HCT116 (cell line): ENCODE results near the gene CSTF2. TPM values are rescaled to one million over a fixed set of nuclear protein-coding genes. Genes with fewer than 3 reads are reported as not detected.
"Not testable (repeated sequence)": the region's sequence is repeated elsewhere in the genome, so short reads cannot be mapped to it uniquely, and the experiment has no call there.

Experiments
- ATAC-seq: fragments of 200-7000 bp; cut with Tn5 transposase; 2 replicates; pipeline ENCODE4 v1.9.1; 2020; ENCODE audit warnings: mild to moderate bottlenecking, moderate library complexity
- BruUV-seq: library from RNA; stranded (reverse); fragments of 400-500 nt; replicated peaks from 2 replicates; lab custom pipeline; 2021; lab: Mats Ljungman, UMichigan
- CTCF ChIA-PET: fragments of 300-600 bp; sonication (Branson Sonifier 250); formaldehyde crosslinking; loops from one replicate; lab custom pipeline; 2021; ENCODE audit warnings: antibody characterized with exemption; lab: Charles Lee
- POLR2A ChIA-PET: fragments of 300-600, 350-600 bp; sonication (Branson Sonifier 250); formaldehyde crosslinking; loops from one replicate; lab custom pipeline; 2021; ENCODE audit warnings: antibody characterized with exemption; lab: Charles Lee
- RAD21 ChIA-PET, 2 experiments: fragments of 300-600 bp; sonication (Branson Sonifier 250); formaldehyde crosslinking; loops; one replicate each; lab custom pipeline; 2023; ENCODE audit warnings: low total read pairs in 2 of 2; ENCODE audit not compliant: uncharacterized antibody in 2 of 2, unreplicated experiment in 2 of 2, low non-redundant PET in 1 of 2; lab: Charles Lee
- DNase-seq: peaks from one replicate; pipeline ENCODE4 v3.0.0-alpha.2; 2010; ENCODE audit warnings: low read depth, low spot score
- H2AFZ ChIP-seq: fragments of 200-600 bp; shearing (Covaris generic), sonication (generic); 2 replicates; pipeline ENCODE4 v1.6.1; 2017; ENCODE audit warnings: low read depth, mixed run types, mixed read lengths, antibody characterized with exemption, low read length; ENCODE audit not compliant: poor library complexity, severe bottlenecking
- H3K27ac ChIP-seq: 2 replicates; pipeline ENCODE4 v1.5.1; 2012; ENCODE audit warnings: low read depth, low read length
- H3K27me3 ChIP-seq: fragments of 200-600 bp; sonication (generic); 2 replicates; pipeline ENCODE4 v1.6.1; 2016; ENCODE audit warnings: mixed run types, low read length, mixed read lengths; ENCODE audit not compliant: insufficient read depth
- H3K36me3 ChIP-seq, 2 experiments: fragments of 200-500 bp in 1 of 2; fragments of 200-600 bp in 1 of 2; sonication (Bioruptor generic) in 1 of 2; sonication (generic) in 1 of 2; 2 replicates each; pipeline versions ENCODE4 v1.5.1 to v1.6.1; 2014 to 2016; ENCODE audit warnings: low read length in 2 of 2, inconsistent platforms in 1 of 2, mixed read lengths in 1 of 2, mixed run types in 1 of 2; ENCODE audit not compliant: insufficient read depth in 2 of 2, control insufficient read depth in 1 of 2
- H3K4me1 ChIP-seq, 2 experiments: fragments of 200-600 bp in 1 of 2; sonication (generic) in 1 of 2; 2 replicates each; pipeline versions ENCODE4 v1.5.1 to v1.6.1; 2012 to 2017; ENCODE audit warnings: low read length in 2 of 2, inconsistent platforms in 1 of 2, mild to moderate bottlenecking in 1 of 2, mixed read lengths in 1 of 2, mixed run types in 1 of 2, moderate library complexity in 1 of 2; ENCODE audit not compliant: insufficient read depth in 2 of 2, control insufficient read depth in 1 of 2
- H3K4me2 ChIP-seq: fragments of 200-600 bp; sonication (generic); 2 replicates; pipeline ENCODE4 v1.6.1; 2017; ENCODE audit warnings: mixed run types, low read length, mixed read lengths
- H3K4me3 ChIP-seq, 2 experiments: fragments of 200-600 bp in 1 of 2; sonication (generic) in 1 of 2; replicated peaks in 1 of 2; 2 replicates each; pipeline ENCODE4 v1.5.1; 2011 to 2016; ENCODE audit warnings: low read length in 2 of 2, control low read depth in 1 of 2, low read depth in 1 of 2, mild to moderate bottlenecking in 1 of 2, mixed read lengths in 1 of 2, mixed run types in 1 of 2
- H3K79me2 ChIP-seq: fragments of 200-600 bp; sonication (generic); 2 replicates; pipeline ENCODE4 v1.6.1; 2017; ENCODE audit warnings: mild to moderate bottlenecking, mixed run types, low read length, moderate library complexity, mixed read lengths; ENCODE audit not compliant: insufficient read depth
- H3K9ac ChIP-seq: fragments of 200-600 bp; sonication (generic); 2 replicates; pipeline ENCODE4 v1.6.1; 2016; ENCODE audit warnings: low read length, mixed read lengths
- H3K9me2 ChIP-seq: fragments of 200-600 bp; sonication (generic), shearing (Covaris generic); 2 replicates; pipeline ENCODE4 v1.6.1; 2017; ENCODE audit warnings: mixed run types, mild to moderate bottlenecking, moderate library complexity; ENCODE audit not compliant: insufficient read depth
- H3K9me3 ChIP-seq, 2 experiments: fragments of 200-500 bp in 1 of 2; fragments of 200-600 bp in 1 of 2; sonication (Bioruptor generic) in 1 of 2; sonication (generic) in 1 of 2; 2 replicates each; pipeline ENCODE4 v1.6.1; 2014 to 2017; ENCODE audit warnings: low read length in 2 of 2, mixed read lengths in 2 of 2, inconsistent platforms in 1 of 2, low read depth in 1 of 2, mild to moderate bottlenecking in 1 of 2, mixed run types in 1 of 2, moderate library complexity in 1 of 2; ENCODE audit not compliant: control insufficient read depth in 1 of 2, insufficient read depth in 1 of 2
- H4K20me1 ChIP-seq: fragments of 200-600 bp; sonication (generic), shearing (Covaris generic); 2 replicates; pipeline ENCODE4 v1.6.1; 2017; ENCODE audit warnings: mixed run types, mild to moderate bottlenecking, moderate library complexity; ENCODE audit not compliant: insufficient read depth
- CBX3 ChIP-seq: IDR thresholded peaks from 2 replicates; pipeline ENCODE4 v1.6.1; 2012; ENCODE audit warnings: low read depth
- EZH2phosphoT487 ChIP-seq: fragments of 200-600 bp; IDR thresholded peaks from 2 replicates; pipeline ENCODE4 v1.6.1; 2018; ENCODE audit warnings: antibody characterized with exemption, borderline replicate concordance
- SIN3A ChIP-seq: IDR thresholded peaks from 2 replicates; pipeline ENCODE4 v1.6.1; 2012; ENCODE audit warnings: low read depth
- TCF7L2 ChIP-seq: IDR thresholded peaks from 2 replicates; pipeline ENCODE4 v1.7.0; 2011; ENCODE audit warnings: borderline replicate concordance, inconsistent platforms; ENCODE audit not compliant: insufficient read depth, insufficient read length; ENCODE audit errors: extremely low read depth
- YY1 ChIP-seq: IDR thresholded peaks from 2 replicates; pipeline ENCODE4 v1.6.1; 2011; ENCODE audit warnings: low read length, low read depth, moderate library complexity, mild to moderate bottlenecking; ENCODE audit not compliant: insufficient replicate concordance; ENCODE audit errors: extremely low read depth
- intact Hi-C: fragments of 100-400 bp; cut with micrococcal nuclease; formaldehyde crosslinking; loops from 2 replicates; pipeline ENCODE4 v1.10.0; 2022
- total RNA-seq: library from RNA; stranded (reverse); gene quantifications from one replicate; pipeline ENCODE4 v1.2.1, GENCODE V29; 2021; ENCODE audit not compliant: unreplicated experiment
- TF ChIP-seq, protein P1 (sequence below): IDR thresholded peaks from 2 replicates; pipeline ENCODE4 v1.6.1; 2012; ENCODE audit warnings: low read depth
- TF ChIP-seq, protein P2 (sequence below): IDR thresholded peaks from 2 replicates; pipeline ENCODE4 v1.6.1; 2011; ENCODE audit warnings: mild to moderate bottlenecking, low read length, moderate library complexity; ENCODE audit not compliant: insufficient replicate concordance; ENCODE audit errors: extremely low read depth
- TF ChIP-seq, protein P3 (sequence below): IDR thresholded peaks from 2 replicates; pipeline ENCODE4 v1.6.1; 2012
- TF ChIP-seq, protein P4 (sequence below): IDR thresholded peaks from 2 replicates; pipeline ENCODE4 v1.6.1; 2012

CSTF2 gene
- total RNA-seq, 1 experiment from 2014 or later: 34.1 TPM

DNA sequence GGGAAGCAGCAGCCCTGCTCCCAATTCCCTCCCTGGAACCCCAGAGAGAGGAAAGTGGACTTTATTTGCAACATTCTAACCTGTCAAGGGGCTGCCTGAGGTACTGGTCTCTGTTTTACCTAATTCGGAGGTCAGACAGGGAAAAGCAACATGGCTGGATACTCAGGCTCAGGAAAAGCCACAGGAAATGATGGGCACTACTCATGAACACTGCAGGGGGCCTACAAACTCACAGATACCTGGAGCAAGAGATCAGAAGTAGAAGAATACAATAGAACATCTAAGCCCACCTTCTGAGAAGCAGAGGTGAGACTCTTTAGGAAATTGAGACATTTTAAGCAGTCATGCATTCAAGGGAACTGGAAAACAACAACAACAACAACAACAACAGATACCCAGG is 15.4 kb upstream of the CSTF2 start (continued):
- TF ChIP-seq, protein P1, sequence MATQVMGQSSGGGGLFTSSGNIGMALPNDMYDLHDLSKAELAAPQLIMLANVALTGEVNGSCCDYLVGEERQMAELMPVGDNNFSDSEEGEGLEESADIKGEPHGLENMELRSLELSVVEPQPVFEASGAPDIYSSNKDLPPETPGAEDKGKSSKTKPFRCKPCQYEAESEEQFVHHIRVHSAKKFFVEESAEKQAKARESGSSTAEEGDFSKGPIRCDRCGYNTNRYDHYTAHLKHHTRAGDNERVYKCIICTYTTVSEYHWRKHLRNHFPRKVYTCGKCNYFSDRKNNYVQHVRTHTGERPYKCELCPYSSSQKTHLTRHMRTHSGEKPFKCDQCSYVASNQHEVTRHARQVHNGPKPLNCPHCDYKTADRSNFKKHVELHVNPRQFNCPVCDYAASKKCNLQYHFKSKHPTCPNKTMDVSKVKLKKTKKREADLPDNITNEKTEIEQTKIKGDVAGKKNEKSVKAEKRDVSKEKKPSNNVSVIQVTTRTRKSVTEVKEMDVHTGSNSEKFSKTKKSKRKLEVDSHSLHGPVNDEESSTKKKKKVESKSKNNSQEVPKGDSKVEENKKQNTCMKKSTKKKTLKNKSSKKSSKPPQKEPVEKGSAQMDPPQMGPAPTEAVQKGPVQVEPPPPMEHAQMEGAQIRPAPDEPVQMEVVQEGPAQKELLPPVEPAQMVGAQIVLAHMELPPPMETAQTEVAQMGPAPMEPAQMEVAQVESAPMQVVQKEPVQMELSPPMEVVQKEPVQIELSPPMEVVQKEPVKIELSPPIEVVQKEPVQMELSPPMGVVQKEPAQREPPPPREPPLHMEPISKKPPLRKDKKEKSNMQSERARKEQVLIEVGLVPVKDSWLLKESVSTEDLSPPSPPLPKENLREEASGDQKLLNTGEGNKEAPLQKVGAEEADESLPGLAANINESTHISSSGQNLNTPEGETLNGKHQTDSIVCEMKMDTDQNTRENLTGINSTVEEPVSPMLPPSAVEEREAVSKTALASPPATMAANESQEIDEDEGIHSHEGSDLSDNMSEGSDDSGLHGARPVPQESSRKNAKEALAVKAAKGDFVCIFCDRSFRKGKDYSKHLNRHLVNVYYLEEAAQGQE: no peak
- TF ChIP-seq CBX3: no peak
- TF ChIP-seq, protein P2, sequence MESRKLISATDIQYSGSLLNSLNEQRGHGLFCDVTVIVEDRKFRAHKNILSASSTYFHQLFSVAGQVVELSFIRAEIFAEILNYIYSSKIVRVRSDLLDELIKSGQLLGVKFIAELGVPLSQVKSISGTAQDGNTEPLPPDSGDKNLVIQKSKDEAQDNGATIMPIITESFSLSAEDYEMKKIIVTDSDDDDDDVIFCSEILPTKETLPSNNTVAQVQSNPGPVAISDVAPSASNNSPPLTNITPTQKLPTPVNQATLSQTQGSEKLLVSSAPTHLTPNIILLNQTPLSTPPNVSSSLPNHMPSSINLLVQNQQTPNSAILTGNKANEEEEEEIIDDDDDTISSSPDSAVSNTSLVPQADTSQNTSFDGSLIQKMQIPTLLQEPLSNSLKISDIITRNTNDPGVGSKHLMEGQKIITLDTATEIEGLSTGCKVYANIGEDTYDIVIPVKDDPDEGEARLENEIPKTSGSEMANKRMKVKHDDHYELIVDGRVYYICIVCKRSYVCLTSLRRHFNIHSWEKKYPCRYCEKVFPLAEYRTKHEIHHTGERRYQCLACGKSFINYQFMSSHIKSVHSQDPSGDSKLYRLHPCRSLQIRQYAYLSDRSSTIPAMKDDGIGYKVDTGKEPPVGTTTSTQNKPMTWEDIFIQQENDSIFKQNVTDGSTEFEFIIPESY: no peak
- TF ChIP-seq, protein P3, sequence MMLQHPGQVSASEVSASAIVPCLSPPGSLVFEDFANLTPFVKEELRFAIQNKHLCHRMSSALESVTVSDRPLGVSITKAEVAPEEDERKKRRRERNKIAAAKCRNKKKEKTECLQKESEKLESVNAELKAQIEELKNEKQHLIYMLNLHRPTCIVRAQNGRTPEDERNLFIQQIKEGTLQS: no peak
- no peak for TF ChIP-seq YY1
- no peak for TF ChIP-seq TCF7L2
- no peak for TF ChIP-seq SIN3A
- TF ChIP-seq, protein P4, sequence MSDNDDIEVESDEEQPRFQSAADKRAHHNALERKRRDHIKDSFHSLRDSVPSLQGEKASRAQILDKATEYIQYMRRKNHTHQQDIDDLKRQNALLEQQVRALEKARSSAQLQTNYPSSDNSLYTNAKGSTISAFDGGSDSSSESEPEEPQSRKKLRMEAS: no peak
- TF ChIP-seq EZH2phosphoT487: no peak

DNA sequence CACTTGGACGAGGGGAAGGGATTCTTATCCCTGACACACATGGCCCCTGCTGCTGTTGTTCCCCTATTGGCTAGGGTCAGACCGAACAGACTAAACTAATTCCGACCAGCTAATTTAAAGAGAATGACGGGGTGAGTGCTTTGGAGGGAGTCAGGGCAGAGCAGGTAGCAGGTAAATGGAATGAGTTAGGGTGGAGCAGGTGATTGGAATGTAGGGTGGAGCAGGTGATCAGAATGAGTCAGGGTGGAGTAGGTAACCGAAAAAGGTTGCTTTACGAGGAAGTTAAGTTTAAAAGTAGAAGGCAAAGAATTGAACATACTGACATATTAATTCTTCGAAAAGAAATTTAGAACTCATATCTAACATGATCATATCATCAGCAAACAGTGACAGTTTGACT is 11.9 kb upstream of the CSTF2 start:
- Histone ChIP-seq H3K4me2 (peak overlapping the region; percentile 54), H3K4me1 (peaks cover 0 to 19% of the 10 kb centered on the region in 2 experiments; a peak in 1 of 4 replicates)
- RAD21 ChIA-PET, H3K27me3 ChIP-seq, H2AFZ ChIP-seq, H3K9ac ChIP-seq, H3K36me3 ChIP-seq, H3K79me2 ChIP-seq, H3K9me3 ChIP-seq, H3K9me2 ChIP-seq, intact Hi-C loops, BruUV-seq, H3K4me3 ChIP-seq, H4K20me1 ChIP-seq, DNase-seq, CTCF ChIA-PET, H3K27ac ChIP-seq: not testable (repeated sequence)
- POLR2A ChIA-PET: interaction anchor here (0.7 kb wide), 1 partner anchor 77 kb away, joined by 3 read pairs; no protein-coding TSS in a partner anchor
- peak; percentile 63 for ATAC-seq
